HEK293T (cell line): ENCODE data around the gene FHIT.
"Not testable (repeated sequence)": the region's sequence is repeated elsewhere in the genome, so short reads cannot be mapped to it uniquely, and the experiment has no call there.

Experiments
- CTCF ChIA-PET: fragments of 350-600 bp; formaldehyde crosslinking; extraction: SDS; loops from one replicate; lab custom pipeline; 2021; ENCODE audit warnings: antibody characterized with exemption, inconsistent platforms; lab: Yijun Ruan, JAX
- POLR2A ChIA-PET: fragments of 350-600 bp; formaldehyde crosslinking; extraction: SDS; loops from one replicate; lab custom pipeline; 2020; ENCODE audit warnings: antibody characterized with exemption, inconsistent platforms; lab: Yijun Ruan, JAX
- DNase-seq: peaks from one replicate; pipeline ENCODE4 v3.0.0; 2012; ENCODE audit warnings: mixed read lengths; ENCODE audit errors: extremely low spot score
- ARNT ChIP-seq: fragments of 450-650 bp; IDR thresholded peaks from 2 replicates; pipeline ENCODE4 v1.6.1; 2017; ENCODE audit warnings: mild to moderate bottlenecking
- BHLHE40 ChIP-seq: fragments of 450-650 bp; IDR thresholded peaks from 2 replicates; pipeline ENCODE4 v1.6.1; 2016; ENCODE audit warnings: mild to moderate bottlenecking, moderate library complexity, borderline replicate concordance
- CTBP1 ChIP-seq: fragments of 450-650 bp; IDR thresholded peaks from 2 replicates; pipeline ENCODE4 v1.6.1; 2016; ENCODE audit warnings: borderline replicate concordance
- ELF4 ChIP-seq: fragments of 450-650 bp; IDR thresholded peaks from 2 replicates; pipeline ENCODE4 v1.6.1; 2017; ENCODE audit warnings: antibody characterized with exemption
- FOXA1 ChIP-seq: fragments of 450-650 bp; IDR thresholded peaks from 2 replicates; pipeline ENCODE4 v1.6.1; 2016; ENCODE audit warnings: mild to moderate bottlenecking
- FOXK2 ChIP-seq: fragments of 450-650 bp; IDR thresholded peaks from 2 replicates; pipeline ENCODE4 v1.6.1; 2016; ENCODE audit warnings: mild to moderate bottlenecking
- FOXM1 ChIP-seq: fragments of 450-650 bp; IDR thresholded peaks from 2 replicates; pipeline ENCODE4 v1.6.1; 2017; ENCODE audit warnings: mild to moderate bottlenecking, borderline replicate concordance
- HDGF ChIP-seq: fragments of 450-650 bp; IDR thresholded peaks from 2 replicates; pipeline ENCODE4 v1.6.1; 2017; ENCODE audit warnings: antibody characterized with exemption, borderline replicate concordance
- L3MBTL2 ChIP-seq: fragments of 450-650 bp; conservative IDR thresholded peaks from 2 replicates; pipeline ENCODE4 v1.6.1; 2016; ENCODE audit warnings: mild to moderate bottlenecking
- LEF1 ChIP-seq: fragments of 450-650 bp; IDR thresholded peaks from 2 replicates; pipeline ENCODE4 v1.6.1; 2017; ENCODE audit warnings: mild to moderate bottlenecking, borderline replicate concordance
- NFRKB ChIP-seq: fragments of 450-650 bp; IDR thresholded peaks from 2 replicates; pipeline ENCODE4 v1.6.1; 2016; ENCODE audit warnings: mild to moderate bottlenecking, moderate library complexity
- PKNOX1 ChIP-seq: fragments of 450-650 bp; IDR thresholded peaks from 2 replicates; pipeline ENCODE4 v1.6.1; 2016
- SP1 ChIP-seq: fragments of 450-650 bp; IDR thresholded peaks from 2 replicates; pipeline ENCODE4 v1.6.1; 2017
- SUZ12 ChIP-seq: fragments of 450-650 bp; IDR thresholded peaks from 2 replicates; pipeline ENCODE4 v1.6.1; 2016; ENCODE audit warnings: mild to moderate bottlenecking
- TARDBP ChIP-seq: fragments of 450-650 bp; IDR thresholded peaks from 2 replicates; pipeline ENCODE4 v1.6.1; 2016
- ZNF384 ChIP-seq: fragments of 450-650 bp; IDR thresholded peaks from 2 replicates; pipeline ENCODE4 v1.6.1; 2016

Gene FHIT

GRCh38 chr3:59809710-59810444 is 1441.4 kb downstream of the FHIT start:
- POLR2A ChIA-PET, result no interaction called here
- TF ChIP-seq LEF1, result no peak
- no peak for TF ChIP-seq ELF4
- no peak for TF ChIP-seq TARDBP
- no peak for TF ChIP-seq FOXM1
- no peak for TF ChIP-seq ARNT
- no peak for TF ChIP-seq SUZ12
- TF ChIP-seq CTBP1, result no peak
- no peak for TF ChIP-seq NFRKB

GRCh38 chr3:59809016-59809415 is 1442.2 kb downstream of the FHIT start:
- ChIA-PET POLR2A (no interaction called here), CTCF (no interaction called here)
- no peak for TF ChIP-seq HDGF
- TF ChIP-seq LEF1, result no peak
- no peak for TF ChIP-seq PKNOX1
- no peak for TF ChIP-seq BHLHE40
- no peak for TF ChIP-seq SUZ12
- TF ChIP-seq CTBP1, result no peak
- TF ChIP-seq TARDBP, result no peak
- TF ChIP-seq ZNF384, result no peak
- TF ChIP-seq L3MBTL2, result no peak
- no peak for TF ChIP-seq NFRKB
- TF ChIP-seq FOXA1, result no peak
- no peak for TF ChIP-seq ARNT
- TF ChIP-seq ELF4, result no peak
- no peak for TF ChIP-seq SP1
- TF ChIP-seq FOXK2, result no peak
- DNase-seq, result no peak

More at GRCh38 chr3:59809710-59810444, 1441.4 kb downstream of the FHIT start:
- peak; percentile 34 for DNase-seq
- CTCF ChIA-PET, result interaction anchor here (0.7 kb wide), 1 partner anchor 38 kb away, joined by 3 read pairs; no protein-coding TSS in a partner anchor

GRCh38 chr3:59808446-59808845 is 1442.8 kb downstream of the FHIT start:
- DNase-seq, result no peak
- TF ChIP-seq SP1, result no peak
- TF ChIP-seq HDGF, result no peak
- no peak for TF ChIP-seq NFRKB
- no peak for TF ChIP-seq BHLHE40
- no peak for TF ChIP-seq L3MBTL2
- TF ChIP-seq ELF4, result no peak
- no peak for TF ChIP-seq TARDBP
- no peak for TF ChIP-seq CTBP1
- no peak for TF ChIP-seq SUZ12
- no peak for TF ChIP-seq FOXA1
- CTCF ChIA-PET, result no interaction called here
- POLR2A ChIA-PET, result no interaction called here

- no peak for DNase-seq
- ChIA-PET POLR2A (no interaction called here), CTCF (no interaction called here)
- TF ChIP-seq LEF1, result no peak
- no peak for TF ChIP-seq BHLHE40
- TF ChIP-seq PKNOX1, result no peak
- TF ChIP-seq HDGF, result no peak
- no peak for TF ChIP-seq L3MBTL2
- TF ChIP-seq SUZ12, result no peak
- TF ChIP-seq FOXK2, result no peak
- no peak for TF ChIP-seq ZNF384
- TF ChIP-seq FOXM1, result no peak
- no peak for TF ChIP-seq TARDBP
Observed at GRCh38 chr3:59803268-59803667, 1448.0 kb downstream of the FHIT start.

GRCh38 chr3:59802453-59802852 is 1448.8 kb downstream of the FHIT start:
- CTCF ChIA-PET, POLR2A ChIA-PET, DNase-seq: not testable (repeated sequence)

GRCh38 chr3:59802045-59802444 is 1449.2 kb downstream of the FHIT start:
- CTCF ChIA-PET, result no interaction called here
- no peak for DNase-seq
- TF ChIP-seq CTBP1 (no peak), NFRKB (no peak), PKNOX1 (no peak), ARNT (no peak), LEF1 (no peak), ELF4 (no peak), HDGF (no peak), SUZ12 (no peak), BHLHE40 (no peak), FOXA1 (no peak), FOXM1 (no peak), TARDBP (no peak), SP1 (no peak), L3MBTL2 (no peak), ZNF384 (no peak), FOXK2 (no peak)
- POLR2A ChIA-PET, result no interaction called here
